Fibroblast of the aortic adventitia (primary cell): ENCODE data around the gene KCNAB1. TPM values are rescaled to one million over a fixed set of nuclear protein-coding genes. Genes with fewer than 3 reads are reported as not detected.

Experiments used
- DNase-seq: peaks from one replicate; pipeline ENCODE4 v3.0.0-alpha.2; 2010; ENCODE audit warnings: low read depth
- H3K4me3 ChIP-seq: 2 replicates; pipeline ENCODE4 v1.5.1; 2011; ENCODE audit warnings: low read depth, mild to moderate bottlenecking, control low read depth, low read length, moderate library complexity
- CTCF ChIP-seq: IDR thresholded peaks from 2 replicates; pipeline ENCODE4 v1.5.1; 2011; ENCODE audit warnings: mild to moderate bottlenecking, low read length, control low read depth, inconsistent platforms; ENCODE audit not compliant: insufficient read depth
- total RNA-seq: library from RNA; depleted of rRNA; stranded (reverse); fragments of >200 nt; gene quantifications from 2 replicates; pipeline ENCODE4 v1.2.3, GENCODE V29; 2012; ENCODE audit warnings: low replicate concordance

KCNAB1 gene
- total RNA-seq, 1 donor, result 3.3 TPM

GRCh38 chr3:156298014-156298413 is 177.6 kb downstream of the KCNAB1 start:
- DNase-seq, result no peak
- TF ChIP-seq CTCF, result no peak

GRCh38 chr3:156298938-156299337 is 178.6 kb downstream of the KCNAB1 start:
- DNase-seq, result no peak

More at GRCh38 chr3:156298014-156298413, 177.6 kb downstream of the KCNAB1 start:
- H3K4me3 ChIP-seq, result no peak overlapping the region

GRCh38 chr3:156299569-156299968 is 179.2 kb downstream of the KCNAB1 start:
- no peak for TF ChIP-seq CTCF
- H3K4me3 ChIP-seq, result no peak overlapping the region
- no peak for DNase-seq

More at GRCh38 chr3:156298938-156299337, 178.6 kb downstream of the KCNAB1 start:
- TF ChIP-seq CTCF, result no peak
- no peak overlapping the region for H3K4me3 ChIP-seq

DNA sequence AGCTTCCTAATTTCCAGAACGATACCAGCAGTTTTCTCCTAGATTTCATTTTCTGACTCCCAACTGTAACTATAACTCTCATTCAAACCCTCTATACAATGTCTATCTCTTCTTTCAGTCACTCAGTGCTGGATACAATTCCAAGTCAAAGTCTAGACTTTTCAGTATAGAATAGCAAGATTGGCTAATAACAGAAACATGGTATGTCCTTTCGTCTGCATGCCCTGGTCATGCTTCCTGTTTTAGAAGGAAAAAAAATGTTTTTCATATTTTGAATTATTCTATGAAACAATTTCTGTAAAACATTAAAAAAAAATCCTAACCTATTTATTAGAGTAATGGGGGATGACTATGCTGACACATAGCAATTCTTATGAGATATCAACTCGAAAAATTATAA is 180.0 kb downstream of the KCNAB1 start:
- no peak overlapping the region for H3K4me3 ChIP-seq
- DNase-seq, result no peak
- no peak for TF ChIP-seq CTCF

DNA sequence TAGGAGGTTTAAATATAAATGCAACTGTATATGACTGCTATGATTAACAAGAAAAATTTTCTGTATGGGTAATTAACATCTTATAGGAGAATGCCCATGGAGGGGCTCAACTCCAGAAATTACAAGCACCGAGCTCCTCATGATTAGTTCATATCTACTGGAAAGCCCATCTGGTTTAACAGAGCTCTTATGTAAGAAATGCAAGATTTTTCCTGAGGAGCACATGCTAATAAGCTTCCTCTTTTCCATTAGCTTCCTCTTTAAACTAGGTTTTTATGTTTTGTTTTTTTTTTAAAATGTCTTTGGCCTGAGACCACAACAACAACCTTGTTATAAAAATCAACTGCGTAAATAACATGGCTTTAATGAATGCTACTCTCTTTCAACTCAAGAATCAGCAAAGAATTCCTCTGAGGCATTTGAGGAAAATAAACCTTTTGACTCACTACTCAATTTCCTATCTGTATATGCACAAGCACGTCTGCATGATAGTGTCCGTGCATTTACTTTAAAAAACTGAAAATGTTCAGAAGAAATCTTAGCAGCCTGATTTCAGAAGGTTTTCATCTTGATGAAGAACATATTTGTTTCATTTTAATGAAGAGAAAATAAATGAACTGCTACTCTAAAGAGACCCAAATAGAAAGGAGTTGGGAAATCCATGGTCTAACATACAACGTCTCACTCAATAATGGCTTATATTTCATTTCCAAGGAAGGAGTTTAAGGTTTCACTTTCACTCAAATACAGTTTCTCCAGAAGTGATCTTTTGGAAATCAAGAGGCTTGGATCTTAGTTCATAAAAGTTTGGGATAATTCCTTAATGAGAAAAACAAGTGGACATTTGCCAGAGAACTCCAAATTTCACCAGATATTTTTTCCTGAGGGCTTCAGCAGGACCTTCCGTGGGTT is 180.8 kb downstream of the KCNAB1 start:
- TF ChIP-seq CTCF, result no peak
- DNase-seq, result peak; percentile 47
- H3K4me3 ChIP-seq, result no peak overlapping the region

GRCh38 chr3:156303001-156303707 is 182.8 kb downstream of the KCNAB1 start:
- no peak overlapping the region for H3K4me3 ChIP-seq
- no peak for TF ChIP-seq CTCF
- no peak for DNase-seq
